ENCODE data around the gene CXorf49B.
"Not testable (repeated sequence)": the region's sequence is repeated elsewhere in the genome, so short reads cannot be mapped to it uniquely, and the experiment has no call there.

- not testable (repeated sequence) for TF ChIP-seq FOXA1 (IDR thresholded peaks at IDR 0.05); PKNOX1 (IDR thresholded peaks at IDR 0.05); SP1 (IDR thresholded peaks at IDR 0.05); FOXM1 (IDR thresholded peaks at IDR 0.05; ENCODE audit: borderline replicate concordance); SUZ12 (IDR thresholded peaks at IDR 0.05); LEF1 (IDR thresholded peaks at IDR 0.05; ENCODE audit: borderline replicate concordance); L3MBTL2 (conservative IDR thresholded peaks at IDR 0.05); HDGF (IDR thresholded peaks at IDR 0.05; ENCODE audit: borderline replicate concordance); NFRKB (IDR thresholded peaks at IDR 0.05)
Measured at GRCh38 chrX:71765613-71766012, 2.5 kb downstream of the CXorf49B start.

All from HEK293T (cell line).